GM19452 (cell line): ENCODE results near the gene DGCR6L.
"Not testable (repeated sequence)": the region's sequence is repeated elsewhere in the genome, so short reads cannot be mapped to it uniquely, and the experiment has no call there.

ENCODE experiments used
- ATAC-seq: cut with Tn5 transposase; IDR thresholded peaks from one replicate; pipeline ENCODE4 v1.9.1; 2021; ENCODE audit not compliant: unreplicated experiment

The DGCR6L gene

DNA sequence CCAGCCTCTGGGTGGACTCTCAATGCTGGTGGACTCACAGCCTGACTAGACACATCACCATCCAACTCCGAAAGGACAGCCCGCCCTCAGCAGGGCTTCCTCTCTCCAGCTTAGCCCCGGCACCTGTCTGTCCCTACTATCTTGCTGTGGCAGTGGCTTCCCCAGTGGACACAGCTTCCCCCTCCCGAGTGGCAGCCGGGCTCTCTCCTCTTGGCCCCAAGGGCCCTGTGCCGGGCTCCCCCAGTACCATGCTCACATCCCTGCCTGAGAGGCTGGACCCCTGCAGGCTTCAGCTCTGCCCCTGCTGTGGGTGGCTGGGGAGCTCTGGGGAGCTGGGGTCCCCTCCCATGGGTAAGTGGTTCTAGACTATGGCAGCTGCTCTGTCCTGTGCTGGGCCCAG, 9.1 kb downstream of the DGCR6L start:
- not testable (repeated sequence) for ATAC-seq

DNA sequence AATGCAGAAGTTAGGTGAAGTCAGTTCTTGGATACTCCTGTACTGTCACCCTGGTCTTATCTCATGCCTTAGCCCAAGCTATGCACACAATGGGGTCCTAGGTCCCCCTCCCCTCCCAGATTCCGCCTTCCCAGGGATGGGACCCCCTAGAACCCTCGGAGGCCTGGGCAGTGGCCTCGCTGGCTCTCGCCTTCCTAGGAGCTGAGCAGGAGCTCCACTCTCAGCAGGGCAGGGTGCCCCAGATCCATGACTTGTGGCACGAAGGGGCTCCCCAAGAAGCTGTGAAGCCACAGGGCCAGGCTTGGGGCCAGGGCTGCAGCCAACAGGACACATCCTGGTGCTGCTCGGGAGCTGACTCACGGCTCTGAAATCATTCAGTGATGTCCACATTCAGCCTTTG, 9.7 kb downstream of the DGCR6L start:
- not testable (repeated sequence) for ATAC-seq

DNA sequence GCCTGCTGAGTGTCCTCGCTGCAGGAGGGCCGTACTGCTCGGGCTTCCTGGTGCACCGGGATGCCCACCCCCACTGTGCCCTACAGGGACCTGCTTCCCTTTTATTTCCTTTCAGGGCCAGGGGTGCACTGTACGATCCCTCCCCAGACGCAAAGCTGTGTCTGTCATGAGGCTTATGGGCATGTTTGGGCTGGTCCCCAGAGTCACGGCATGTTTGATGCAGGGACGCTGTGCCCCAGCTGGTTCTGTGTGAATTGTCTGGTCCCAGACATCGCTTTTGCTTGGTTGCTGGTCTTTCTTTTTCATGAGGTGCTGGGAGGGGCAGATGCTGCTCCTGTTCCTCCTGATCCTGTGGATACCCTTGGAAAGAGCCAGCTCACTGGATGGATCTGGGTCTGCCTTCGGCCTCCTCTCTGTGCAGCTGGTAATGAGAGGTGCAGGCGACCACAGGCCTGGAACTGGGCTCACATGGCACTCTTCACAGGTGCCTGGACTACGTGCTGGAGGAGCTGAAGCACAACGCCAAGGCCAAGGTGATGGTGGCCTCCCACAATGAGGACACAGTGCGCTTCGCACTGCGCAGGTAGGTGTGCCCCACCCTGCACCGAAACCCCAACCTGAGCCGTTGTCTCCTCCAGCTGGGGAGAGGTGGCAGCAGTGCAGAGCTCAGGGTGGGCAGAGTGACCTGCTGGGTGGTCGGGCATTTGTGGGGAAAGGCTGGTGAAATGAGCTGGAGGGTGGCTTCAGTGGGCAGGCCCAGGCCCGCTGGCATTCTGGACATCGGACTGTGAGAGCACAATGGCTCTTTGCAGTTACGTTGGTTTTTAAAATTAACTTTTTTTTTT, 10.8 kb downstream of the DGCR6L start:
- not testable (repeated sequence) for ATAC-seq

DNA sequence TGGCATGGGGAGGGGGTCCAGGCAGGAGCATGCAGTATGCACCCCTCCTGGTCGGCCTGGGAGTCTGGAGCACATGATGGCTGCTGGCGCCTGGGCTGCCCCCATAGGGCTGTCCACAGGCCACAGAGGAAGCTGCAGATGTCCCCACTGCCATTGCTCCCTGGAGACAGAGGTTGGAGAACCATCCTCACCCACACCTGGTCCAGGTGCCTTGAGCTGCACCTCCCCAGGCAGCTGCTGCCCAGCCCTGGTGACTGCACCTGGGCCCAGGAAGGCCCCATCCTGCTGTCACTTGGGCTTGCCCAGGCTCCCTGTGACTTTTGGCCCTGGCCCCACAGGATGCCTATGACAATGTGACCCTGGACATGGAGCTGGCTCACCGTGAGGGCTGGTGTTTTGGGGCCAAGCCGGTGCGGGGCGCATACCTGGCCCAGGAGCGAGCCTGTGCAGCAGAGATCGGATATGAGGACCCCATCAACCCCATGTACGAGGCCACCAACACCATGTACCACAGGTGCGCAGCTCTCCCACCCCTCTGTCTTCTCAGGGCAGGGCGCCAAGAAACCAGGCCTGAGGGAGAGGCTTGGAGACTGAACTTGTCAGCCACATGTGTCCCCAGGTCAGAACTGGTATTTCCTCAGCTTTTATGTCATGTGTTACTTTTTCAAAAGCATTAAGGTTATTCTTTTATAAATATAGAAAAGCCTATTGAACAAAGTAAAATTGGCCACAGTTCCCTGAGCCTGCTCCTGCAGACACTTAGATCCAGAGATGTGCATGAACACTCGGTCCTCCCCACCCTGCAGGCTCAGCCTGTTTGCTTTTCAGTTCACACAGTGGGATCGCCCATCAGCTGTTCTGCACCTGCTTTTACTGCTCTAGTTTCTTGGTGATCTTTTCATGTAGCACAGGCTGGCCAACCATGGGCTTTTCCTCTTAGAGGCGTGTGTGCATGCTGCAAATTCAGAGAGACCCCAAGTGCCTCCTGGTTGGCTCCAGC, 12.1 kb downstream of the DGCR6L start:
- not testable (repeated sequence) for ATAC-seq

DNA sequence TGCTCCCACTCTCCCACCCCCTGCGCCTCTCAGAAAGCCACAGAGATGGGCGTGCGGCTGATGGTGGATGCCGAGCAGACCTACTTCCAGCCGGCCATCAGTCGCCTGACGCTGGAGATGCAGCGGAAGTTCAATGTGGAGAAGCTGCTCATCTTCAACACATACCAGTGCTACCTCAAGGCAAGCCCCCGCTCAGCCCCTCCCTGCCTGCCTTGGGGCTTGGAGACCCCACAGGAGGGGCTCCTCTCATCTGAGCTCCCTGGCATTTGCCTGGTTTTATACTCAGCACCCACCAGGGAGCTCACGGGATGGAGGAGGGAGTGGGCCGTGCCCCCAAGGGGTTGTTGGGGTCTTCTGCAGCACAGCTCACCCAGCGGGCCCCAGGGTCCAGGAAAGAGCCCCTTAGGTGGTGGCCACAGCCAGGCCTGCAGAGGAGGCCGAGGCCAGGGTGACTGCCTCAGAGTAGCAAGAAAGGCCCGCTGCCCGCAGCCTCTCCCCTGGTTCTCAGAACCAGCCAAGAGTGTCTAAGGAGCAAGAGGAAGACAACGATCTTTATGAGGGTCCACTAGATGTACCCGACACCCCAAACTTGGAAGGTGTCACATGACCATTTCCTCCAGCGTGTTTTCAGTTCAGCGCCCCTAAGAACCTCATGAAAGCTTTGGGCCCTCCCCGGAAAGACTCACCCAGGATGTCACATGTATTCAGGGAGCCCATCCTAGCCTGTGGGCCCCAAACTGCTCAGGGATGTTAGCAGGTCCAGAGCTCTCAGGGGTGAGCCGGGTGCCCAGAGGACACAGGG, 13.0 kb downstream of the DGCR6L start:
- not testable (repeated sequence) for ATAC-seq

DNA sequence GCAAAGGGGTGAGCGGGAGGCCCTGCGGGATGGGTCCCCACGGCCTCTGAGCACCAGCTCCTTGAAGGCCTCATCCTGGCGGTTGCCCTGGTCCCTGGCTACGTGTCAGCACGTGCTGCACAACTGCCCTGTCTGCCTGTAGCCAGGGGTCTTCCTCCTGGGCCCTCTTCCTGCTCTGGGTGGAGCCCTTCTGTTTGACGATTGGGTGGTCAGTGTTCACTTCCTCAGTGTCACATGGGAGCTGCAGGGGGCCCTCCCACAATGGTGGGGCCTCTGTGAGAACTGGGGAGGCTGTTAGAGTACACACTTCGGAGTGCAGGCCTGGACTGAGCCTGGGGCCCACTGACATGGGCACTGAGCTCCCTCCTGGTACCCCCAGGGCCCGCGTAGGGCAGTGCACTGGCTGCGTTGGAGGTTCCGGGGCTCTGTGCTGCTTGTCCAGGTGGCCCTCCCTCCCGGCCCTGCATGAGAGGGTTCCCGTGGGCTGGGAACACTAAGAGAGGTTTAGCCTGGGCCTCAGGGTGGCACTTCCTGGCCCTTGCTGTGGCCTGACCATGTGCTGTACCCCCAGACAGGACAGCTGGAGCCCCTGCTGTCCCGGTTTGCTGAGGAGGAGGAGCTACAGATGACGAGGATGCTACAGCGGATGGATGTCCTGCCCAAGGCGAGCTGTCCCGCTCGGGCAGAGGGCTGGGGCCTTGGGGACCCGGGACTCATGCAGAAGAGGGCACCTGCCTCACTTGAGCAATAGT, 13.8 kb downstream of the DGCR6L start:
- no peak for ATAC-seq

DNA sequence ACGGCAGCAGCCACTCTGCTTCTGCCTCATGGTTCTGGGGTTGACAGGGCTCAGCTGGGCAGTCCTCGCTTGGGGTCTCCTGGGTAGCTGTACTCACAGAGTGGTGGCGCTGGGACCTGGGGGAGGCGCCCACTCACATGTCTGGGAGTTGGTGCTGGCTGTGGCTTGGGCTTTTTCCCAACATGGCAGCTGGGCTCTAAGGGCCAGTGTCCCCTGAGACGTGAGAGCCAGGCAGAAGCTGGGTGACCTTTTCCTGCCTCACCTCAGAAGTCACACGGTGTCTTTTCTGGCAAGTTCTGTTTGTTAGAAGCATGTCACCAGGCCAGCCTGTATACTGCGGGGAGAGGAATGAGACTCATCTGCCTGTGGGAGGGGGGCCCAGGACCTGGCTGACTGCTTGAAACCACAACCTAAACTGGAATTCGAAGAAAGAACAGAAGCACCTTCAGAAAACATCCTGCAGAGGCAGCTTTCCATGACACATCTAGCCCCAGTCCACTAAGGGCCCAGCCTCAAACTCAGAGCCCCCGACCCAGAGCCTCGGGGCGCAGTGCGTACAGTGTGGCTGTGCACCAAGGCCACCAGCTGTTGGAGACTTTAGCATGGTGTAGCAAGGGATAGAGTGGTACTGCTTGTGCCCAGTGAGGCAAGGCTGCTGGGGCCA, 14.5 kb downstream of the DGCR6L start:
- not testable (repeated sequence) for ATAC-seq

DNA sequence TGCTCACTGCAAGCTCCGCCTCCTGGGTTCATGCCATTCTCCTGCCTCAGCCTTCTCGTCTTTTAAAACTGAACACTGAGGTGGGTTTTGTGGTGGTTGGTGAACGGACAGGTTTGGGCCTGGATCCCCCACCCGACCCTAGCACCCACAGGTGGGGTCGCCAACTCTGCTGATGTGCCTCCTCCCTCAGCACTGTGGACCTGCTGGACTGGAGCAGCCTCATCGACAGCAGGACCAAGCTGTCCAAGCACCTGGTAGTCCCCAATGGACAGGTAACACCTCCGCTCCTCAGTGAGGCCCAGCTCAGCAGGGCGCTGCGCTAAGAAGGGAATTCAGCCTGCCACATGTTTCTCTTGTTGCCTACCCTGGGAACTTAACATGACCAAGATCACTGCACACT, 15.2 kb downstream of the DGCR6L start:
- no peak for ATAC-seq

DNA sequence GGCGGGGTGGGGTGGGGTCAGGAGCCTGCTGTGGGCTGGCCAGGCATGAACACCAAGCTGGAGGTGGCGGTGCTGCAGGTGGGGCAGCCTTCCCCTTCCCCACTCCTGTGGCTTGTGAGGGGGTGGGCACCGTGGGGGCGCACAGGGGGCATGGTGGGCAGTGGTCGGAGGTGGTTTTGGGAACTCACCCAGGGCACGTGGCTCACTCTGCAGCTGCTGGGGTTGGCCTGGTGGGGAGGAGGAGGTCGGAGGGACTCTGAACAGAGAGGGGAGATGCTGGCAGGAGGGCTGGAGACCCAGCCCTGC, 16.7 kb downstream of the DGCR6L start:
- ATAC-seq, result not testable (repeated sequence)

DNA sequence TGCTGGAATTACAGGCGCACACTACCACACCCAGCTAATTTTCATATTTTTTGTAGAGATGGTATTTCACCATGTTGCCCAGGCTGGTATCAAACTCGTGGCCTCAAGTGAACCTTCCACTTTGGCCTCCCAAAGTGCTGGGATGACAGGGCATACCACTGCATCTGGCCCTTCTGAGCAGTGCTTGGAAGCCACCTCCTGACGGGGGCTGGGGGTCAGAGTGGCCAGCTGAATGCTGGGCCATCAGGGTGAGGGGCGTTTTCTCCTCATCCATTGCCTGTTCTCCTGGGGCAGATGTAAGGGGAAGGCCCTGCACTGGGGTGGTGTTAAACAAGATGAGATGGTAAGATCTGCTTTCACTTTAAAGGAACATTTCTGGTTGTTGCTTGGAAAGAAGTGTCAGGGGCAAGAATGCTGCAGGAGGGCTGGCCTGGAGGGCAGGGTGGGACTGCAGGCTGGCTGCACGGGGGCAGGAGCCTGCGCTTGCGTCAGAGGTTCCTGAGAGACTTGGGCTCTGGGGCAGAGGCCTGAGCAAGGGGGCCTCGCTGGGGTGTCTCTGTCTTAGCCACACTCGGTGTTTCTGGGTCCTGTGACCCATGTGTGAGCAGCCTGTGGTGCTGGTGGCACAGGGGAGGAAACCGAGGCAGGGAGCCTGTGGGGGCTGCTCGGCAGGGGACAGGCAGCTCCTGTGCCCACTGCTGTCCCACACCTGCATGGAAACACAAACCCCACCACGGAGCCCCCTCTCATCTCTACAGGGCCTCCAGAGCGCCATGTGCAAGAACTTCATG, 17.2 kb downstream of the DGCR6L start:
- no peak for ATAC-seq

DNA sequence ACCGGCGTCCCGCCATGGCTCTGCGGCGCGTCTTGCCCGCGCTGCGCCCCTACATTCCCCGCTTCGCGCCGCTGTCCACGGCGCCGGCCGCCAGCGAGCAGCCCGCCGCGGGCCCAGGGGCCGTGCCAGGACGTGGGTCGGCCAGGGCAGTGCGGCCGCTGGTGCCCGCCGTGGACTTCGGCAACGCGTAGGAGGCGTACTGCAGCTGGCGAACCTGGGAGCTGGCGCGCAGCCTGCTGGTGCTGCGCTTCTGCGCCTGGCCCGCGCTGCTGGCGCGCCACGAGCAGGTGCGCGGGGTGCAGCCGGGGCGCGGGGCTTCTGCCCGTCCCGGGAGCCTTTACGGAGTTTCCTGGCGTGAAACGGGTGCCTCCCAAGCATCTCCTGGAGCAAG, 20.1 kb downstream of the DGCR6L start:
- no peak for ATAC-seq

DNA sequence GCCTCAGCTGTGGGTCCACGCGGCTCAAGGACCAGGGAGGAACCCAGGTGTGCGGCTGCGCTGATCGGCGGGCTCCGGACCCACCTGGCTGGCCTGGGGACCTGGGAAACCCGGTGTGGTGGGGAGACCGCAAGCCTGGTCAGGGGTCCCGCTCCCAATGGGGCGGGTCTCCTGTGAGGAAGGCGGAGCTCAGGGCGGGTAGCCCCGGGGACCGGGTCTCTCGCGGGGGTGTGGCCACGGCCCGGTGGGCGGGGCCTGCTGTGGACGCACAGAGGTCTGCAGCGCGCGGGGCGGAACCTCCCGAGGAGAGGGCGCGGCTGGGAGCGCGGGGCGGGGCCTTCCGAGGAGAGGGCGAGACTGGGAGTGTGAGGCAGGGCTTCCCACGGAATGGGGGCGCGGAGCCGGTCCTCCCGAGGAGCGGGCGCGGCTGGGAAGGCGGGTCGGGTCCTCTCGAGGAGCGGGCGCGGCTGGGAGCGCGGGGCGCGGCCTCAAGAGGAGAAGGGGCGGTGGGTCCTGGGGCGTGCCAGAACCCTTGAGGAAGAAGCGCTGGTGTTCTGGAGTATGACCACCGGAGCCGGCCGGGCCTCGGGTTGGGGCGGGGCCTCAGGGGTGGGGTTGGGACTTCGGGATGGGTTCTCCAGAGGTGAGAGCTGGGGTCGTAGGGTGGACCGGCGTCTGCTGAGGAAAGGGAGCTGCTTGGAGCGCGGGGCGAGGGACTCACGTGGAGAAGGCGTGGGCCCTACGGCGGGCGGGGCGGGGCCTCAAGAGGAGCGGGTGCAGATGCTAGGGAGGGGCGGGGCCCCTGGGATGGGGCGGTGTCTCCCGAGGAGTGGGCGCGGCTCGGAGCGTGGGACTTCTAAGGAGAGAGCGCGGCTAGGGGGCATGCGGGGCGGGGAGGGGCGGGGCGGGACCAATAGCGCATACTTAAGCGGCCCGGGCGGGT, 20.8 kb downstream of the DGCR6L start:
- ATAC-seq, result peak; percentile 64

DNA sequence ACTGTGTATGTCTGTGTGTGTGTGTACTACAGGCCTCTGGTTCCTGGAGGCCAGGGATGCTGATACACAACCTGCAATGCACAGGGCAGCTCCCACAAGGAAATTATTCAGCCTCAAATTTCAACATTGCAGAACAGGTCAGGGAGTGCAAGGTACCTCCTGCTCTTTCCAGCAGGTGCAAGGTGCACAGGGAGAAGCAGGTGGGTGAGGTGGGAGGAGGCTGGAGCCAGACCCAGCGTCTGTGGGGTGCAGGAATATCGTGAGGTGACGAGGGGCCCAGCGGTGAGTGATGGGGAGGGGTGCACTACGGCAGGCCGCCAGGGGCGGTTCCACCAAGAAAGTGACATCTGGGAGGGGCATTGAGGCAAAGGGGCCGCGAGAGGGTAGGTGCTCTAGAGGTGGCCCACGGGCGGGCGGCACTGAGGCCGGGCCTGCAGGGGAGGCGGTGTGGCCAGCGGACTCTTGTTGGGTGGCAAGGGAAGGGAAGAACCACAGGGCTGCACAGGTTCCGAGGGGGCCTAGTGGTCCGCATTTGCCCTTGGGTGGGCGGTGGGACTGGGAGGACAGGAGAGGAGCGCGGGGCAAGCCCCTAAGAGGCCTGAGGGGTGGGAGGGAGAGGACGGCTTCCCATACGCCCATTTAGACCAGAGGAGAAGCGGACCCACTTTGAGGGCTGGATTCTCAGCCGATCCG, 21.6 kb downstream of the DGCR6L start:
- no peak for ATAC-seq

DNA sequence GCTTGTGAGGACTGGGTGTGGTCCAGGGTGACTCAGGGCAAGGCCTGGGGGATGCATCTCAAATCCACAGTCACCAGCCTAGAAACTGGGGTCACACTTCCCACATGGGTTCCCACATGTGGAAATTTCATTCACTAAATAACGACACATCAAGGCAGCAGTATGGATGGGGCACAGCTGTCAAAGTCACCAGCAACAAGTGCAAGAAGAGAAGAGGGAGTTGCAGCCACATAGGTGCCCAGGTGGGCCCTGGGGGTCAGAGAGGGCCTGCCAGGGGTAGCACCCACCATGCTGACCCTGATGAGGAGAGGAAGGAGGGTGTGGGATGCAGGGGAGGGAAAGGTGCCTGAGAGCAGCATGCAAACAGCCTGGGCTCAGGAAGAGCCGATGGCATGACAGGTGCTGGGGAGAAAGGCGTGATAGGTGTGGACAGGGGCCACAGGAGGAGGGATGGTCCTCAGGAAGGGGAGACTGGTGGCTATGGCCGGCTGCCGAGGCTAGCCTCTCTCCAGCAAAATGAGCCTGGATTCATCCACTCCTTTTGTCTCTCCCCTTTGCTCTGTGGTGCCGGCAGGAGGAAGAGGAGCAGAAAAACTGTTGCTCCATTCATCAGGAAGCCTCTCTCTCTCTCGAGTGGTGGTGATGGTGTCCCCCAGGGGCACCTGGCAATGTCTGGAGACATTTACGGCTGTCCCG, 22.3 kb downstream of the DGCR6L start:
- ATAC-seq, result no peak

DNA sequence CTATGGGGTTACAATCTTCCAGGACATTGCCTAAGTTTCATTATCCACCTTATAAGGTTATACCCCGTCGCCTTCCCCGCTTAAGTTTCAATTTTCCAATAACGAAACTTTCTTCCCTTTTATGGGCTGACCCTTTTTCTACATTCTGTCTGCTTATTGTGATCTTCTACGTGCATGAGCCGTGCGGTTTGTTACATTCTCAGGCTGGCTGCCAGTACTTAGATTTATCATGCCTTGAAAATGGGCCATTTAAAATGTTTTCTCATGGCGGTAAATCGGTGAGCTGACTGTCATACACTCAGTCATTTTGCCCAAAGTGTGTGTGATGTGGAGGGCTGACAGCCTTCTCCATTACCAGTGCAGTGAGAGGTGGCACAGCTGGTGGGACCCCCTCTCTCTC, 23.3 kb downstream of the DGCR6L start:
- no peak for ATAC-seq

DNA sequence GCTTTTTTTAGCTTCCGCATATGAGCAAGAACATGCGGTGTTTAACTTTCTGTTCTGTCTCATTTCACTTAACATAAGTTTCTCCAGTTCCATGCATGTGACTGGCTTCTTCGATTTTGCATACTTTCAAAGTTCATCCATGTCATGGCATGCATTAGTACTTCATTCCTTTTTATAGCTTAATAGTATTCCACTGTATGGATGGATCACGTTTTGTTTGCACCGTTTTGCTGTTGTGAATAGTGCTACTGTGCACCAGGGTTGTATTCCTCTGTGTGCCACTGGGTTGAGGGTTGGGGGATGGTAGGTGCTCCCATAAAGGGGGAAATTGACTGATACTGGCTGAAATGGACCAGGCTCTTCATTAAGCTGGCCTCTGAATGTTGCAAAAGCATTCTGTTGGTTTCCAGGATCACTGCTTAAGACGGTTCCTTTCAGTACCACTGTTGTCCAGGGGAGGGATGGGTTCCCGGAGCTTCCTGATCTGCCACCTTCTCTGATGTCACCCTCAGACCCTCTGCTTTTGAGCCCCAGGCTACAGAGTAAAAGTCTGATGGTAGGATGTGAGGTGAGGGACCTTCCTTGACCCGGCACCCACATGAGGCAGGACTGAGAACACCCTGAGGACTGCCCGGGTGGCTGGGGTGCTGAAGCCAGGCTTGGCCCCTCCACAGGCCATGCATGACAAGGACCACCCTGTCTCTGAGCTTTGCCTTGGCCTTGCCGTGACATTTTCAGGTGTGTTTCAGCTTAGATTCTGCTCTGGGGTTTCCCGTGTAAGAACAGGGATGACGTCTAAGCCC, 24.4 kb downstream of the DGCR6L start:
- ATAC-seq, result no peak
